C4-2B (cell line): ENCODE results near the gene ELANE.

Experiments
- CTCF ChIP-seq: fragments of 450-650 bp; conservative IDR thresholded peaks from 2 replicates; pipeline ENCODE4 v1.5.1; 2017; ENCODE audit warnings: mild to moderate bottlenecking
- ZFX ChIP-seq: fragments of 450-650 bp; IDR thresholded peaks from 2 replicates; pipeline ENCODE4 v1.6.1; 2017

GRCh38 chr19:881385-882071 lies 29.4 kb downstream of the ELANE start:
- TF ChIP-seq CTCF (no peak), ZFX (no peak)
